HG03139 (cell line): Measurements from ENCODE around the gene LTB4R2.

ENCODE experiments used
- ATAC-seq: cut with Tn5 transposase; IDR thresholded peaks from one replicate; pipeline ENCODE4 v1.9.1; 2021; ENCODE audit not compliant: unreplicated experiment

The LTB4R2 gene

GRCh38 chr14:24309538-24310264 lies at the start of gene LTB4R2:
Gene LTB4R2 (plus strand): TSS chr14:24310140. CDS start chr14:24310665, 525 bp downstream.
- no peak for ATAC-seq

GRCh38 chr14:24260780-24261157 lies 49.2 kb upstream of the LTB4R2 start:
- ATAC-seq: no peak

- ATAC-seq: no peak
These were observed 48.5 kb upstream of the LTB4R2 start for GRCh38 chr14:24261256-24261968.

GRCh38 chr14:24261969-24262327 lies 48.0 kb upstream of the LTB4R2 start:
- ATAC-seq: no peak

- ATAC-seq: no peak
These were observed 46.9 kb upstream of the LTB4R2 start, which contains the start of gene TGM1 for GRCh38 chr14:24262821-24263733. Gene TGM1 (minus strand): TSS chr14:24263177. CDS start chr14:24262352, 825 bp downstream.

GRCh38 chr14:24263848-24264247 lies 46.1 kb upstream of the LTB4R2 start:
- no peak for ATAC-seq

- ATAC-seq: no peak
These were observed 45.6 kb upstream of the LTB4R2 start for GRCh38 chr14:24264298-24264697.

- ATAC-seq: no peak
These were observed 43.3 kb upstream of the LTB4R2 start for GRCh38 chr14:24266344-24267244.

GRCh38 chr14:24267516-24267915 lies 42.4 kb upstream of the LTB4R2 start:
- ATAC-seq: no peak

- no peak for ATAC-seq
These were observed 41.7 kb upstream of the LTB4R2 start for GRCh38 chr14:24268225-24268624.

- no peak for ATAC-seq
These were observed 40.6 kb upstream of the LTB4R2 start for GRCh38 chr14:24269368-24269767.

- no peak for ATAC-seq
These were observed 39.9 kb upstream of the LTB4R2 start for GRCh38 chr14:24269910-24270536.

GRCh38 chr14:24270537-24271133 lies 39.3 kb upstream of the LTB4R2 start:
- ATAC-seq: no peak

GRCh38 chr14:24271134-24271833 lies 38.7 kb upstream of the LTB4R2 start, which contains the start of gene RABGGTA:
Gene RABGGTA (minus strand): TSS chr14:24271597. CDS start chr14:24271115, 482 bp downstream.
- ATAC-seq: peak; percentile 82

- no peak for ATAC-seq
These were observed 38.1 kb upstream of the LTB4R2 start for GRCh38 chr14:24271834-24272263.

- ATAC-seq: no peak
These were observed 37.5 kb upstream of the LTB4R2 start for GRCh38 chr14:24272467-24272866.

GRCh38 chr14:24273422-24273998 lies 36.4 kb upstream of the LTB4R2 start:
- no peak for ATAC-seq

- no peak for ATAC-seq
These were observed 35.8 kb upstream of the LTB4R2 start for GRCh38 chr14:24274101-24274543.
